A204.1 (cell line): ENCODE data around the gene COBL.

ENCODE experiments used
- FAIRE-seq: peaks from 2 replicates; lab custom pipeline; 2012; peaks lifted over from hg19 to GRCh38; lab: Jason Lieb, UNC

Gene COBL

DNA sequence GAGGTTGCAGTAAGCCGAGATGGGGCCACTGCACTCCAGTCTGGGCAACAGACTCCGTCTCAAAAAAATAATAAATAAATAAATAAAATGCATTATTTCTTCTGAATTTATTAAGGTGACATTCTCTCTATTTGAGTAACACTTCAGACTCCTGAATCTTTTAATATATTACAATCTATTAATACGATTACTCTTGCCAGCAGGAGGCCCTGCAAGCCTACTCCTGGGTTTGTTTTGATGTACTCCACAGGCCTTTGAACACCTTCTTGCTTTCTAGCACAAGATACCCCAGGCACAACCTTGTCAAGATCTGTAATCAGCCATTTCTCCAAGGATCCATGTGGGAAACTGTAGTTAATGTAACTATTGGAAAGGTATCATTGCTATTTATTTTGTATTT lies 63.5 kb downstream of the COBL start:
- no peak for FAIRE-seq

DNA sequence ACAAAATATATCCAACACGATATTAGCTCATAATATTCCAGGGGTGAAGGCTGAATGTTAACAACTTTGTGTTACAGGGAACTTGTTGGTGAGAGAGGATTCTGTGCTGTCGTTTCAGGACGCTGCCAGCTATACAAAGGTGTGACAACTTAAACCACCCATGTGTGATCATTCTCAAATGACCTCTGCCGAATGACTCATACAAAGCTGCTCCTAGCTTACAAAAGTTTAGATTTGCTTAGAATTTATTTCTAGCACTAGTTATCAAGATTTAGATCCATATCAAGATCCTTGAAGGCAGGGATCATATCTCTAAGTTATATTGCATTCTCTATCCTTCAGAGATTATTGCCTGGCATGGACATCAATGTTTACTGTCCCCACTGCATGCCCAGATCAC lies 65.3 kb downstream of the COBL start:
- FAIRE-seq, result no peak

DNA sequence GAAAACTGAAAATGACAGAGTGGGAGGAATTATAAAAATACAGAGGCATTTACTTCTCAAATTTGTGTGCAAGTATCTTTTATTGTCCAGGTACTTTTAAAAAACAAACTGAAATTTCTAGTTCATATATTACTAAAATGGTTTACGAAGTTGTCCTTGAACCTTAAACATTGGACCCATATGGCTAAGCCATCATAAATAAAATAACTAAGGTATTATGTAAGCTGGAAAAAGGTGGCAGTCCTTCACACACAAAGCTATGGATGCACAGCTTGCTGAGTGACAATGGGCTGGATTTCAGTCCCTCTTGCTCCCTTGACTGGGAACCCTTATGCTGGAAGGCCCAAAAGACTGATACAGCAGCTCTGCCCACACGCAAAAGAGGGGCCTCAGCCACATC lies 66.1 kb downstream of the COBL start:
- no peak for FAIRE-seq

DNA sequence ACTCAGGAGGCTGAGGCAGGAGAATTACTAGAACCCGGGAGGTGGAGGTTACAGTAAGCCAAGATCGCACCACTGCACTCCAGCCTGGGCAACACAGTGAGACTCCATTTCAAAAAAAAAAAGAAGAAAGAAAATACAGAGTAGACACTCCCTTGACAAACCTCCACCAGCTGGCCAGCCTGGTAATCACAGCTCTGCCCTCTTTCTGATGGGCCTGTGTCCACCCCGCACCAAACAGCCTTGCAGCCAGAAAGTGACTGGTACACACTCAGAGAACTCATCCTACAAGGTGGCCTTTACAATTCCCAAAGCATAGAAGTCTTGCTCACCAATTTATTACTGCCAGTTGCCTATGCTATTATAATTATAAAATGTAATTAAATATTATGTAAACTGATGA lies 66.6 kb downstream of the COBL start:
- FAIRE-seq, result no peak

DNA sequence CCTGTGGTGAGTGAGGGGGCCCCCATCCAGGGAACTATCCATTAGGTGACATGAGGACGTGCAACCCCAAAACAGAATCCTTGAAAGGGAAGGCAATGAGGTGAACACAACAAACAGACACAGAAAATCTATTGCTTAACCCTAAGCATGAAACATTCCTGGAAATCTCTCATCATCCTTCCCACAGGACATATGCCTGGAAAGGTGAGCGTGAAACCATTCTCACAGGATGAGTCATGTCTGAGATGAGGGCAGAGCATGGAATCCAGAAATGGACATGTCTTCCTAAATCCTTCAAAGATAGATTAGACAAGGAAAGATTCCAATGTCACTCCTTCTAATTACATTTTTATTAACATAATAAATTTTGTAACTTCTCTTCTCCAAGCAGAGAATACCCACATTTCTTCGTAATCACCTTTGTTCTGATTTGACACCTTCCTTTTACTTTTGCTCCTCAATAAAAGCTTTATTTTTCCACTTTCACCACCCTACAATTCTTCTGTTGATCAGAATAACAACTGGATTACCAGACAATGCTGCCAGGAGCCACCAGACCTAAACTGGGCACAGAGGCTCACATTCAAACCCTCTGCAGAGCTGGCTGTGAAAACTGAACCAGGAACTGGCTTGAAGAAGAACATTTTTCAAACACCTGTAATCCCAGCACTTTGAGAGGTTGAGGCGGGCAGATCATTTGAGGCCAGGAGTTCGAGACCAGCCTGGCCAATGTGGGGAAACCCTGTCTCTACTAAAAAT lies 67.2 kb downstream of the COBL start:
- FAIRE-seq, result no peak

DNA sequence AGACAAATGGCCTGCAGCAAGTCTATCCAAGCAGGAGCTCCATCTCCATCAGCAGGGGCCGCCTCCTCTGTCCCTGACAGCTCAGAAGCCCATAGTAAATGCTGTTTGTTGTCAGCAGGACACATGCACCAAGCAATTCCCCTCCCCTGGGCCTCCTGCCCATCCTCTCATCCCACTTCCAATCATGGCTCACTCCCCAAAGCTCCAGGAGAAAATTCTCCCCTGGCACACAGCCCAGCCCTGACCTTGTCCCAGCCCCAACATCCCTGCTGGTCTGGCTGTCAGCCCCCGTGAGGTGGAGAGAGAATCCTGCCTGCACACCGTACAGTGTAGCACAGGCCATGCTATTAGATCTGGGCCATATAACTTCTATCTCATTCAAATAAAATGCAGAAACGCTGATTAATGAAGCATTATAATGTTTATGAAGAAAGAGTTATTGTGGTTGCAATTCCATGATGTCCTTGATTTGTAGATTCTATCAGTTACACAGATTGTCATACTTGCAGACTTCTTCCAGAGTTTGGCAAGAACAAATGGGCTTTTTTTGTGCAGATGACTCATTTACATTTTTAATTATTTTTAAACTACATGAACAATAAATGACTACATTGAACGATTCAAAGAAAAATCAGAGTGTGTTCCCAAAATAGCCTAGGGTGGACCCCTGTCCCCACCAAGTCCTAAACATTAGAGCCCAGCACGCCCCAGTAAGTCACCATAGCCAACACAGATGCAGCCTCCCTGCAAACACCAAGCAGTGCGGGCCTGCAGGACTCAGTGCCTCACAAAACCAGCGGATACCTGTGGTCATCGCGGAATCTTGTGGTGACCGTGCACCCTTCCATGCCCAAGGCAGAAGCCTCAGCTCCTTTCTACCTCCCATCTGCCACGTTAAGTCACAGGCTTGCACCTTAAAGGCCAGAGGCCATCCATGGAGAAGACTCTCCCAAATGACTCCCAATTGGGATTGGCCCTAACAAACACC lies 70.1 kb downstream of the COBL start:
- no peak for FAIRE-seq

DNA sequence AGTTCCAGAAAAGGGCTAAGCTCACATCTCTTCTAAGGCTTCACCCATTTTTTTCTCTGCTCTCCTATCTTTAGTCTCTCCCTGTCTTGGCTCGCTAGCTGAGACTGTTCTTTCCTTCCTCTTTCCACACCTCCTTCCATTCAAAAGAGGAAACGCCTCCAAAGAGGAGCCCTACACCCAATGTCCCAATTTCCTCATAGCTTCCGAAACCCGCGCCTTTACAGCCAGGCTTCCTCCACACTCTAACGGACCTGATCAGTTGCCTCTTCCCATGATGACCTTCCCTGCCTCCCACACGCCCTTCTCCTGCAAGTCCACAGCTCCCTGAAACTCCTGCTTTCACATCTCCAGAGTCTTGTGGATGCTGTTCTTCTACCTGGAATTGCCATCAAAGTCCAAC lies 71.7 kb downstream of the COBL start:
- FAIRE-seq, result no peak

DNA sequence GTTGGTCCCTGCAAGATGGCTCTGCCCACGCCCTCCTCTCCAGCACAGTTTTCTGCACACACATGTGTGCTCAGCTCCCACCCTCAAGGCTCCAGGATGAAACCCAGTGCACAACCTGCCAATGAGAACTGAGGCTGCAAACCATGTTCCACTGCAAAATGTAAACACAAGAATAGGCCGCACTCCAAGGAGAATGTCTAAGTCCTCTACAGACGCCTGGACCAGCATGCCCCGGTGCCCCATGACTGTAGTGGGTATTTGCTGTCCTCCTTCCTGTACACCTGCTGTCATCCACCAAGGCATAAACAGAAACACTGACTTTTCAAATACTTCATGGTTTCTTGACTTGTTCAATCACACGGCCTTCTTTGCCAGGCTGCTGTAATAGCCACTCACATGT lies 72.6 kb downstream of the COBL start:
- FAIRE-seq, result no peak

DNA sequence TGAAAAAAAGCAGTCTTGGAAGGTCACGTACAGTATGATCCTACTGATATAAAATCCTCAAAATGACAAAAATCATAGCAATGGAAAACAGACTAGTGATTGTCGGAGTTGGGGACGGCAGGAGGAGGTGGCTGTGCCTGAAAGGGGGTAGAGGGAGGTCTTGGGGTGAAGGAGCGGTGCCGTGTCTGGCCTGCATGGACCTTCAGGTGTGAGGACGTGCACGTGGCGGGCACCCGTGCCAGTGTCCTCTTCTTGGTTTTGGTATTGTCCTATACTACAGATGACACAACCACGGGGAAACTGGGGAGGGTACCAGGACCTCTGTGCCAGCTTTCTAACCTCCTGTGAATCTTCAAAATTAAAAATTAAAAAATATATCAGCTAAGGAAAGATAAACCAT lies 73.0 kb downstream of the COBL start:
- no peak for FAIRE-seq

DNA sequence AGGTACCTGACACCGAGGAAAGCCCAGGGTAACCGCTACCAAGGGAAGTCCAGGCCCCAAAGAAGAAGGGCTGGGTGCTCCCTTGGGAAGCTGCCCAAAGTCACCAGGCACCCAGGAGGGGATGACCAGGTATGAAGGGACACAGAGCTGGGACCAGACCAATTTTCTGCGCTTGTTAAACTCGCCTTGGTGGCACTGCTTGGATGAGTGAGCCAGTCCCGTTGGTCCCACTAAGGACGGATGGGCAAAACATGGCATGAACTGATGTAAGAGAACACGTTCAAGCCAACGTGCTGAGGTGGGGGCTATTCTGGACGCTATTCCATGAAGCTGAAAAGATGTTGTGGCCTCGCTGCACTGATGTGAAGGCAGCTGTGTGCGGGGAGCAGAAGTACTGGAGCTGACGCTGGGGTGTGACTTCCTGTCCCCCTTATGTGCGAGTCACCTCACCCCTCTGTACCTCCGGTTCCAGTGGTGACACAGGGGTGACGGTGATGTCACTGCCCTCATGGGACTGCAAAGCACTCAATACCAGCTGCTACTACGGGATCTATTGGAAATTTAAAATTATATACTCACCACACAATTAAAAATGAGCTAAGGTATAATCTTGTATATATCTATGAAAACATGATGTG lies 73.6 kb downstream of the COBL start:
- FAIRE-seq, result no peak

DNA sequence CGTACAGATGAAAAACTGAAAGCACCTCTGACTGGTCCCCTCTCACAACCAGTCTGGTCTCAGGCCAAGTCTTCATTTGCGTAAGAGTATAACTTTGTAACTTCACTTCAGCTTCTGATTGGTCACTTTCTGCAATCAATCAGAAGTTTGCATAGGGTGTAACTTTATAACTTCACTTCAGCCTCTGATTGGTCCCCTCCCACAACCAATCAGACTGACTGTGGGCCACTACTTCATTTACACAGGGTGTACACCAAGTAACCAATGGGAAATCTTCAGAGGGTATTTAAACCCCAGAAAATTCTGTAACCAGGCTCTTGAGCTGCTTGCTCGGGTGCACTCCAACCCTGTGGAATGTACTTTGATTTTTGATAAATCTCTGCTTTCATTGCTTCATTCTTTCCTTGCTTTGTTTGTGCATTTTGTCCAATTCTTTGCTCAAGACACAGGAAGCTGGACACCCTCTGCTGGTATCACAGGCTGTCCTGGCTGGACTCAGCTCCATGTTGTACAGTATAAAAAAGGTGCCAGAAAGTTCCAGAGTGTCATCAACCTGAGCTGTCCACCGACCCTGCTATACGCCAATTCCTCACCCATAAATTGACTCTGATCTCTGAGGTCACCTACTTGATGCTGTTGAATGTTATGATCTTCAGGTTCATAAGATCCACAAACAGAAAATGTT lies 74.5 kb downstream of the COBL start:
- FAIRE-seq, result no peak

DNA sequence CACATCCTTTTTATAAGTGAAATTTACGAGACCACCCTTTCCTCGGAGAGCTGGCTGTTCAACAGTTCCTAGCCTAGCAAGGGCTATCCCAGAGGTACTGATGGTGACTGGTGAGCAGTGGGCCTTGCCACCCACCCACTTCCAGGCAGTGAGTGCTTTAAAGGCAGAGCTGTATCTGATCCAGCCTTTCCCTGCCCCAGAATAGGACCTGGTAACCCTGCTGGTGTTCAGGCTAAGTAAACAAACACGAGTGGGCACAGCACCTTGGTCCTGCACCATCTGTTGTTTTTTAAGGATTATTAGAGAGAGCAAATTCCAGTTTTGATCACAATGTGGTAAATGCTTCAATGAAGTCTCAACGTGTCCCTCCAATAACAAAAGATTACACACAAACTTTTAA lies 75.7 kb downstream of the COBL start:
- no peak for FAIRE-seq

DNA sequence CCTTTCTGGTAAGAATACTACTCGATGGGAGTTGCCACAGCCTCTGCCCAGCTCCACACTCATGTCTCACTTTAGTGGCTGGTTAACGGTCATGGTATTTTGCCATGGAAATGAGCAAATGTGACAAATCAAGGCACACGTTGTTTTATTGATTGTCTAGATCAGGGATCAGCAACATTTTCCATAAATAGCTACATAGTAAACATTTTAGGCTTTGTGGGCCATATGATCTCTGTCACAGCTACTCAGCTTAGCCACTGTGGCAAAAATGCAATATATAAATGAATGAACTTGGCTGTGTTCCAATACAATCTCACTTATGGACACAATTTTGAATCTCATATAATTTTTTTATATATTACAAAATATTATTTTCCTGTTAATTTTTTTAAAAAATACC lies 76.9 kb downstream of the COBL start:
- FAIRE-seq, result no peak

DNA sequence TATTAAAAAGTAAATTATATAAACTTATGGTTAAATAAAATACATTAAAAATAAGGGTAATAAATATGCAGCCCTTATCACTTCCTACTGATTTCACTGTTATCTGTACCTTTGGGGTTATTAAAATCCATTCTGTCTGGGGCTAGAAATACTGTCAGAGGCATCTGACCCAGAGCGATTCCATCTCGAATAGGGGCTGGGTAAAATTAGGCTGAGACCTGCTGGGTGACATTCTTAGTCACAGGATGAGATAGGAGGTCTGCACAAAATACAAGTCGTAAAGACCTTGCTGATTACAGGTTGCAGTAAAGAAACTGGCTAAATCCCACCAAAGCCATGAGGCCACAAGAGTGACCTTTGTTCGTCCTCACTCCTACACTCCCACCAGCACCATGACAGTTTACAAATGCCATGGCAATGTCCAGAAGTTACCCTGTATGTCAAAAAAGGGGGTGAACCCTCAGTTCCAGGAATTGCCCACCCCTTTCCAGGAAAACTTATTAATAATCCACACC lies 77.6 kb downstream of the COBL start:
- FAIRE-seq, result no peak

DNA sequence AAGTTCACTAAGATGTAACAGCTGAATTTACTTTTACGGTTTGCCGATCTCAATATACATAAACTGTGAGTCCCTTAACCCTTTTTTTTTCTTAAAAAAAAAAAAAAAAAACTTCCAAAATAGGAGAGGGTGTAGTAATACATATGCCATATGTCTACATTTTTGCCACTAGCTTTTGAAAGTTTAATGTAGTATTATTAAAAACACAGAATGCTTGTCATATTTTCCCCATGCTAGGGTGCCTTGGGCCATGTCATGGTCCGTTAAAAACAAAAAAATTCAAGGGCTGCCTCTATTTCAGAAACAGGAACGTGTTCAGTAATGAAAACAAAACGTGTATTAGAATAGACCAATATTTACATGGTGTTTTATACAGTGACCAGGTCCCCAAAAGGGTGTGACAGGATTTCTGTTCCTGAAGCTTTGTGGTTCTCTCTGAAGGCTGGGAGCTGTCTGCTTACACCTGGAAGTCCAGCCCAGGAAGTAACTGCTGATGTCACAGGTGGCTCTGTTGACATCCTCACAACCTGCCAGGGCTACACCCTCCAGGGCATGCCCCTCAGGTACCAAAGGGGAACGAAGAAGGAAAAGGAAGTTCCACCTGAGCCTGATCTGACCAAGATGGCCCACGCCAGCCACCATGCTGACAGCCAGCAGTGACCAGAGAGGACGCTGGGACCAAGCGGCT lies 79.0 kb downstream of the COBL start:
- FAIRE-seq, result no peak

DNA sequence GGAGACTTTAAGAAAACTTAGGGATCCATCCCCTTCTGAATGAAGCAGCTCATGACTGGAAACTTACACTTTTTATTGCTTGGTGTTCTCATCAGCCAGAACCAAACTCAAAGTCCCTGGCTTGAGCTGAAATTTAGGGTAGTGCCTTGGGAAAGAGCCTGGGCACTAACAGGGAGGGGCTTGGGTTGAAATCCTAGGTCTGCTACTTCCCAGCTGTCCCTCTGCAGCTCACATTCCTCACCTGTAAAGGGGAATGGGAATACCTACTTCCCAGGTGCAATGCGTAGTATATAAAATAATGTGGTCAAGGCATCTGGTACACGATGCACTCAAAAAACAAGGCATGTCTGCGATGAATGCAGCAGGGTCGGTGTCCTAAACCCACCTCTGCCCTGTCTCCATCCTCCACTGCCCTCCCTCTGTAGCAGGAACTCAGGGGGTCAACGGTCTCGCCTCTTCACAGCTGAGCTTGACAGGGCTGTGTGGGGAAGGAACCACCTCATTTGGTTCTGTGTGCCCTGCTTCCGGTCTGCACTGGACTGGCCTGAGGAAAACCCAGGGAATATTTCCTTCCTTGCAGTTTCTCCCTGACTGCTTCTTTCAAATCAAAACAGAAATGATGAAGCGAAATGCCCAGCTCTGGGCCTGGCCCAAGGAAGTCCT lies 80.0 kb downstream of the COBL start:
- no peak for FAIRE-seq

DNA sequence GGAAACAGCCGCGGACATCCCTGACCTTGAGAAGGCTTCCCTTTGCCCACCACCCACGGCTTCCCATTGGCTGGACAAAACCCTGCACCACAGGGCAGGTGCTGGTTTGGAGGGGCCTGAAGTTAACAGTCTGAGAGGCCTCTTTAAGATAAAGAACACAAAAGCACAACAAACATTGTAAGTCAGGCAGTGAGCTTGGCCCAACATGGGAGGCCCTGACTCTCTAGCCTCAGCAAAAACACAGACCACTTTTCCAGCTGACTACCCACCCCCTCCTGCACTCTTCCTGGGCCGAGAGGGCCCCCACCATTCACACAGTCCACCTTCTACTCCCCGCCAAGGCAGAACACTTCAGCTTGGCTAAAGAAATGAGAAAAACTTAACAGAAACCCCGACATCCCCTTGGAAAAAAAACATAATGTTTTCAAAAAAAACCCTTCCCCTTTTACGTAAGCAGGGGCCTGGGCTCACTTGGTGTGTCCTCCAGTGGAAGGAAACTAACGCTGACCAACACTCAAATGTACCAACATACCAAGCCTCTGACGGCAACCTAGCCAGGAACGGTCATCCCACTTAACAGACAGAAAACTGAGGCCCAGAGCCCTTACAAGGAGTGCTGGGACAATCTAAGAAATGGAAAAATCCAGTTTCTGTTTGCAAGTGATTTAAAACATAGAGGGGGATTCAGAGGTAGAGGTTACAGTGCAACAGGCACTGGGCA lies 80.9 kb downstream of the COBL start:
- FAIRE-seq, result no peak

DNA sequence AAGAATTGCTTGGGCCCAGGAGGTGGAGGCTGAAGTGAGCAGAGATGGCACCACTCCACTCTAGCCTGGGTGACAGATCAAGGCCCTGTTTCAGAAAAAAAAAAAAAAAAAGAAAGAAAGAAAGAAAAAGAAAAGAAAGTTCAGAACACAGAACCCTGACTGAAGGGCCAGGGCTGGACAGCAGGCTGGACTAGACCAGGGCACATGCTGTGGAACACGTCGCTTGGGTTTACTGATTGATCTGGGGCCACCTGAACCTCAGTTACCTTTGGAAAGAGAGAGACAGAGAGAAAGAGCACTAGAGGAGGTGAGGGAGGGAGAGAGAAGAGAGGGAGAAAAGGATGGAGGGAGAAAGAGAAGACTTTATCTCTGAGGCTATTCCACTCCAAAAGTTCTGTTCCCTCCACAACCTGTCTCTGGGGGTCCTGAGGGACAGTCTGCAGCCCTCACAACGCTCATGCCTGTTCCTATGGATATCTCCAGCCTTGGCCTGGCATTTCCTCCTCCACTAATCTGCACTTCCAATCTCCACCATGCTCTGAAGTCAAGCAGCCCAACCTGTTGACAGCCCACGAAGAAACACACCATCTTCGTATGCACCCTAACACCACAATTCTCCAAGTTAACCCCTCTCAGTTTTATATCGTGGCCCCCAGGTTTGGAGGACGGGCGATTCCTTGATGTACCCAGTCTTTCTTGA lies 81.8 kb downstream of the COBL start:
- no peak for FAIRE-seq

DNA sequence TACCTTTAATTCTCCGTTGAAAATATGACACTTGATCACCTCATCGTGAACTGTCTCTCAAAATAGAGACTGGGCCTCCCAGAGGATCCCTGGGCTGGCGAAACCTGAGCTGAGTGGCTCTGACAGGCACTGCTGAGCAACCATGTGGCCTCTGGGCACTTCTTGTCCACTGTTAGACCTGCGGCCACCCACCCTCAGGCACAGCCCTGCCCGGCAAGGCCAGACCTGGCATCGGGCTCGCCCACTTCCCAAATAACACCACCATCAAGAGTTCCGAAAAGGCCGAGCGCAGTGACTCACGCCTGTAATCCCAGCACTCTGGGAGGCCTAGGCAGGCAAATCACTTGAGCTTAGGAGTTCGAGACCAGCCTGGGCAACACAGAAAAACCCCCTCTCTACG lies 82.5 kb downstream of the COBL start:
- FAIRE-seq, result no peak

DNA sequence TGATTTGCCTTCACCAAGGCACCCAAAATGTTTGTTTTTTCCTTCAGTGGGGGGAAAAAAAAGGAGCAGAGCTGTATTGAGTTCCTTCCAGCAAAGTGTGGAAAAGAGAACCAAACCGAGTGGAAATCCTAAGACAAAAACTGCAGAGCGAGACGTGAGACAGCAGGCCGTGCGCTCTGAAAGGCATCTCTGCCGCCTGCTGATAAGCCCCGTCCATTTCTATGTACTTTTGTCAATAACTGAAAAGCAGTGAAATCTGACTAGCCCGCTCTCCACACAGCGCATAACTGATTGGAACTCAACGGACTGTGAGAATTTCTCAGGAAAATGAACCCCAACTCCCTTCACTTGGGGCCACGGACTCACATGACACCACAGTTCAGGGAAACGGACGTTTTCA lies 83.2 kb downstream of the COBL start:
- no peak for FAIRE-seq
